BJ (cell line): ENCODE measurements around the gene SCAPER. TPM values are rescaled to one million over a fixed set of nuclear protein-coding genes. Genes with fewer than 3 reads are reported as not detected.

ENCODE experiments used
- CTCF ChIA-PET: fragments of 350-600 bp; formaldehyde crosslinking; extraction: SDS; loops from one replicate; lab custom pipeline; 2021; ENCODE audit warnings: antibody characterized with exemption, inconsistent platforms; lab: Yijun Ruan, JAX
- POLR2A ChIA-PET: fragments of 300-600 bp; sonication (Branson Sonifier 250); formaldehyde crosslinking; extraction: SDS; loops from one replicate; lab custom pipeline; 2021; ENCODE audit warnings: antibody characterized with exemption; lab: Charles Lee
- DNase-seq: peaks from one replicate; pipeline ENCODE4 v3.0.0-alpha.2; 2011; ENCODE audit warnings: low read depth
- H3K27me3 ChIP-seq: 2 replicates; pipeline ENCODE4 v1.6.0; 2011; ENCODE audit warnings: low read length; ENCODE audit not compliant: control insufficient read depth, insufficient read depth
- H3K36me3 ChIP-seq: 2 replicates; pipeline ENCODE4 v1.5.1; 2011; ENCODE audit warnings: low read length; ENCODE audit not compliant: control insufficient read depth, insufficient read depth
- H3K4me3 ChIP-seq: 2 replicates; pipeline ENCODE4 v1.5.1; 2011; ENCODE audit warnings: low read depth, mild to moderate bottlenecking, control low read depth, low read length
- polyA plus RNA-seq: library from polyadenylated mRNA; depleted of rRNA; stranded (reverse); fragments of >200 nt; gene quantifications from 2 replicates; pipeline ENCODE4 v1.2.3, GENCODE V29; 2011
- TF ChIP-seq, protein P1 (sequence below): IDR thresholded peaks from 2 replicates; pipeline ENCODE4 v1.5.1; 2011; ENCODE audit warnings: low read depth, mild to moderate bottlenecking, control low read depth, inconsistent platforms, low read length, moderate library complexity; ENCODE audit not compliant: insufficient read depth

Gene SCAPER
- polyA plus RNA-seq, 1 experiment = 2.3 TPM

GRCh38 chr15:76945494-76946093, 40.5 kb upstream of the SCAPER start:
- CTCF ChIA-PET = interaction anchor here (1.0 kb wide), 1 partner anchor 10 kb away, joined by 3 read pairs; no protein-coding TSS in a partner anchor
- no peaks in the 10 kb centered on the region for H3K27me3 ChIP-seq
- no peak overlapping the region for H3K4me3 ChIP-seq
- no peak for DNase-seq
- peaks cover 2% of the 10 kb centered on the region for H3K36me3 ChIP-seq
- TF ChIP-seq, protein P1, sequence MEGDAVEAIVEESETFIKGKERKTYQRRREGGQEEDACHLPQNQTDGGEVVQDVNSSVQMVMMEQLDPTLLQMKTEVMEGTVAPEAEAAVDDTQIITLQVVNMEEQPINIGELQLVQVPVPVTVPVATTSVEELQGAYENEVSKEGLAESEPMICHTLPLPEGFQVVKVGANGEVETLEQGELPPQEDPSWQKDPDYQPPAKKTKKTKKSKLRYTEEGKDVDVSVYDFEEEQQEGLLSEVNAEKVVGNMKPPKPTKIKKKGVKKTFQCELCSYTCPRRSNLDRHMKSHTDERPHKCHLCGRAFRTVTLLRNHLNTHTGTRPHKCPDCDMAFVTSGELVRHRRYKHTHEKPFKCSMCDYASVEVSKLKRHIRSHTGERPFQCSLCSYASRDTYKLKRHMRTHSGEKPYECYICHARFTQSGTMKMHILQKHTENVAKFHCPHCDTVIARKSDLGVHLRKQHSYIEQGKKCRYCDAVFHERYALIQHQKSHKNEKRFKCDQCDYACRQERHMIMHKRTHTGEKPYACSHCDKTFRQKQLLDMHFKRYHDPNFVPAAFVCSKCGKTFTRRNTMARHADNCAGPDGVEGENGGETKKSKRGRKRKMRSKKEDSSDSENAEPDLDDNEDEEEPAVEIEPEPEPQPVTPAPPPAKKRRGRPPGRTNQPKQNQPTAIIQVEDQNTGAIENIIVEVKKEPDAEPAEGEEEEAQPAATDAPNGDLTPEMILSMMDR = no peak
- POLR2A ChIA-PET = no interaction called here

GRCh38 chr15:76942331-76942730, 37.2 kb upstream of the SCAPER start:
- CTCF ChIA-PET = interaction anchor here (0.9 to 2.8 kb wide), 4 partner anchors 9 to 601 kb away, joined by 3 to 21 read pairs (median 4); no protein-coding TSS in a partner anchor
- POLR2A ChIA-PET = no interaction called here
- H3K36me3 ChIP-seq = no peaks in the 10 kb centered on the region; the same call in 1 of the 2 replicates

GRCh38 chr15:76941636-76942035, 36.5 kb upstream of the SCAPER start:
- no peaks in the 10 kb centered on the region for H3K27me3 ChIP-seq
- H3K4me3 ChIP-seq = no peak overlapping the region
- no peaks in the 10 kb centered on the region for H3K36me3 ChIP-seq
- ChIA-PET CTCF (interaction anchor here (0.6 to 2.8 kb wide), 7 partner anchors 9 to 879 kb away, joined by 3 to 21 read pairs (median 4); no protein-coding TSS in a partner anchor), POLR2A (no interaction called here)
- DNase-seq = no peak
- TF ChIP-seq, protein P1 = no peak

More at GRCh38 chr15:76942331-76942730, 37.2 kb upstream of the SCAPER start:
- no peak for DNase-seq
- Histone ChIP-seq H3K27me3 (no peaks in the 10 kb centered on the region), H3K4me3 (no peak overlapping the region)
- TF ChIP-seq, protein P1 = no peak

GRCh38 chr15:76939715-76940114, 34.6 kb upstream of the SCAPER start:
- no peak for DNase-seq
- no peak overlapping the region for H3K4me3 ChIP-seq
- H3K27me3 ChIP-seq = no peaks in the 10 kb centered on the region
- no peaks in the 10 kb centered on the region for H3K36me3 ChIP-seq
- TF ChIP-seq, protein P1 = no peak
- POLR2A ChIA-PET = no interaction called here
- CTCF ChIA-PET = interaction anchor here (0.6 kb wide), 2 partner anchors 10 to 92 kb away, joined by 3 read pairs; no protein-coding TSS in a partner anchor

- Histone ChIP-seq H3K4me3 (no peak overlapping the region), H3K36me3 (no peaks in the 10 kb centered on the region), H3K27me3 (no peaks in the 10 kb centered on the region)
- POLR2A ChIA-PET = no interaction called here
- no peak for DNase-seq
- CTCF ChIA-PET = interaction anchor here (0.7 to 1.5 kb wide), 2 partner anchors 12 to 101 kb away, joined by 3 to 5 read pairs; no protein-coding TSS in a partner anchor
- TF ChIP-seq, protein P1 = no peak
Measured at GRCh38 chr15:76938752-76939151, 33.6 kb upstream of the SCAPER start.
